GM19324 (cell line): ENCODE results near the gene FAM168A.
A peak's percentile ranks its signal among the peaks of the same experiment; 100 is the strongest.

ENCODE experiments used
- ATAC-seq: cut with Tn5 transposase; IDR thresholded peaks from one replicate; pipeline ENCODE4 v1.9.1; 2021; ENCODE audit warnings: mild to moderate bottlenecking, moderate library complexity; ENCODE audit not compliant: unreplicated experiment, low FRiP score

FAM168A gene

GRCh38 chr11:73394416-73395296, 203.3 kb downstream of the FAM168A start:
- ATAC-seq = no peak

DNA sequence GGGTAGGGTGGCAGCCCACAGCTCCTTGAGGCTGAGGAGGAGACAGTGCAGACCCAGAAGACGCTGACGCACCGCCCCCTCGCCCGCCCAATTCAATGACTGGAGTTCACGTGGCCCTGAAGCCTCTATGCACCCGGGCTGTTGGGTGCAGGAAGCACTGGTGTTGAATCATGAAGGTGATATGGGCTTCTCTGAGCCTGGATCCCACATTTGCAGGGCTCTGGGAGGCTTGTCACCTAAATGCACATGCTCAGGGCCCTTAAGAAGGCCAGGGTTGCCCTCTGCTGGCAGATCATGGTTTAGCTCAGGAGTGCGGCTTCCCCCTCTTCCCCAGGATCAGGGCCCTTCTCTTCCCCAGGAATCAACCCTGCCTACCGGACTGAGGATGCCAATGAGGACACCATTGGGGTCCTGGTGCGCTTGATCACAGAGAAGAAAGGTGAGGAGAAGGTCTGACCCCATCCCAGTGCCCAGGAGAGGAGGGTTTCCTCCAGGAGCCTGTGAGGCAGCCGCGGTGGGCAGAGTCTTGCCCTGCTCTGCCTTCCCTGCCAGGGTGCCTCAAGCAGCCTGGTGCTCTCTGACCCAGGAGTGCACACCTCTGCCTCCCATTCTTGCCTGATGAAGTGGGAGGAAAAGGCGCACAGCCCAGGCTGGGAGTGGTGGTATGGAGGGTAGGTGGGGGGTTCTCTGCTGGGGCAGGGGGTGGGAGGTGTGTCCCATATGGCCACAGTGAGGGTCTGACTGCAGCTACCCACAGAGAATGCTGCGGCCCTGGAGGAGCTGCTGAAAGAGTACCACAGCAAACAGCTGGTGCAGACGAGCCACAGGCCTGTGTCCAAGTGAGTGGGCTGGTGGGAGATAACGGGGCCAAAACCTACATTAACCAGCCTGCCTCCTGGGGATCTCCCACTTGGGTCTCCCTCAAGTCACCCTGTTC, 204.2 kb downstream of the FAM168A start:
- no peak for ATAC-seq

DNA sequence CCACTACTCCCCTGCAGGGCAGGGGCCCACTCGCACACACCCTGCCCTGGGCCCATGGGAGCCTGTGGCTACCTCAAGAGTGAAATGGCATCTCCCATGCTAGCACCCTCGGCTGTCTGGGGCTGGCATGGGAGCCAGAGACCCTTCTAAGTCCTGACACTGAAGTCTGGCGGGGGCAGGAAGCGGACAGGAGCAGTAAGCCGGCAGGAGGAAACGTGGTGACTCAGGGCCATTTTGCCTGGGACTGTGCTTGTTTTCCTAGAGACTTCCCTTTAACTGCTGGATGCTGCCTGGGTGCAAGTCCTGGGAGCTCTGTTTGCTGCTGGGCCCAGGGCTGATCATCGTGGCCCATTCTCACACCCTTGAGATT, 204.9 kb downstream of the FAM168A start:
- ATAC-seq = no peak

GRCh38 chr11:73392108-73393010, 205.6 kb downstream of the FAM168A start:
- no peak for ATAC-seq

- no peak for ATAC-seq
Observed at GRCh38 chr11:73391665-73392064, 206.2 kb downstream of the FAM168A start.

DNA sequence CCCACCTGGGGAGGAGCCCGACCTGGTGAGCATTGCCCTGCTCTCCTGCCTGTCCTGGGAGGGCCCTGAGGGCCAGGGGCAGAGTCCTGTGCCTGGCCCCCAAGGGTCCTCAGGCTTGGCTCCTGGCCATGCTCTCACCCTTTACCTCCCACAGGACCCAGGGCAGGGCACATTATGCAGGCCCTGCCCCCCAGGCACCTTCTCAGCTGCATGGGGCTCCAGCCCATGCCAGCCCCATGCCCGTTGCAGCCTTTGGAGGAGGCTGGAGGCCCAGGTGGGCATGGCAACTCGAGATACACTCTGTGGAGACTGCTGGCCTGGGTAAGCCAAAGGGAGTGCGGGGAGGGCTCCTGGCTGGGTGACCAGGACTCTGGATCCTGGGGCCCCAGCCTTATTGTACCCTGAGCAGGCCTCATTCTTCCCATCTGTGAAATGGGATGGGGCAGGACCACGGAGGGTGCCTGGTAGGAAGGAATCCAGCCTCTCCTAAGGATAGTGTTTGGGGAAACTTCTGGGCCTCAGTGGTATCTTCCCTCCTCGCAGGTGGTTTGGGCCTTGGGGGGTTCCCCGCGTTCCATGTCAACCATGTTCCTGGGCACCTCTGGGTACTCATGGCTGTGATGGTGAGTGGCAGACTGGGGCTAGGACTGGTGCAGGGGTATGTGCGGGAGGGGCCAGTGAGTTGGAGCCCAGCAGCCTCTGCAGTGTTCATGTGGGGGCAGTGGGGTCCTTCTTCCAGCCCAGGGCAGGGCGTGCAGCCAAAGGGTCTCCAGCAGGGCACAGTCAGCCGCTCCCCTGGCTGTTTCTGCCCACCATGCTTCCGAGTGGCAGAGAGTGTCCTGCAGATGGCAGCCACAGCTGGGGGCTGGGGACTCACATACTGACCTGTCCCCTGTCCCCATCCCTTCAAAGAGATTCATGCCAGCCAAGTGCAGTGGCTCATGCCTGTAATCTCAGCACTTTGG, 207.0 kb downstream of the FAM168A start:
- no peak for ATAC-seq

- ATAC-seq = no peak
Observed at GRCh38 chr11:73389916-73390315, 208.0 kb downstream of the FAM168A start.

DNA sequence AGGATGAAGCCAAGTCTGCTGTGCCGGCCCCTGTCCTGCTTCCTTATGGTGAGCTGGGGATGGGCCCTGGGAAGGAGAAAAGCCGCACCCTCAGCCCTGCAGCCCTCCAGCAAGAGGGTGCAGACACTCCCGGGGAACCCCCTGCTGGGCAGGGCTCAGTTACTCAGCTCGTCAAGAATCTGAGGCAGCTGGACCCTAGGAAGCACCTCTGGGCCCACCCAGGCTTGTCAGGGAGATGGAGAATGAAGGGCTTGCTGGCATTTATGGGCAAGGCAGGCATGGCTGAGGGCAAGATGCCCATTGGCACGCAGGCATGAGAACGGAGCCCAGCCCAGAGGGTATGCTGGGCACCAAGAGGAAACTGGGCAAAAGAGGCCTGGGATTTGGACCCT, 208.8 kb downstream of the FAM168A start:
- no peak for ATAC-seq

DNA sequence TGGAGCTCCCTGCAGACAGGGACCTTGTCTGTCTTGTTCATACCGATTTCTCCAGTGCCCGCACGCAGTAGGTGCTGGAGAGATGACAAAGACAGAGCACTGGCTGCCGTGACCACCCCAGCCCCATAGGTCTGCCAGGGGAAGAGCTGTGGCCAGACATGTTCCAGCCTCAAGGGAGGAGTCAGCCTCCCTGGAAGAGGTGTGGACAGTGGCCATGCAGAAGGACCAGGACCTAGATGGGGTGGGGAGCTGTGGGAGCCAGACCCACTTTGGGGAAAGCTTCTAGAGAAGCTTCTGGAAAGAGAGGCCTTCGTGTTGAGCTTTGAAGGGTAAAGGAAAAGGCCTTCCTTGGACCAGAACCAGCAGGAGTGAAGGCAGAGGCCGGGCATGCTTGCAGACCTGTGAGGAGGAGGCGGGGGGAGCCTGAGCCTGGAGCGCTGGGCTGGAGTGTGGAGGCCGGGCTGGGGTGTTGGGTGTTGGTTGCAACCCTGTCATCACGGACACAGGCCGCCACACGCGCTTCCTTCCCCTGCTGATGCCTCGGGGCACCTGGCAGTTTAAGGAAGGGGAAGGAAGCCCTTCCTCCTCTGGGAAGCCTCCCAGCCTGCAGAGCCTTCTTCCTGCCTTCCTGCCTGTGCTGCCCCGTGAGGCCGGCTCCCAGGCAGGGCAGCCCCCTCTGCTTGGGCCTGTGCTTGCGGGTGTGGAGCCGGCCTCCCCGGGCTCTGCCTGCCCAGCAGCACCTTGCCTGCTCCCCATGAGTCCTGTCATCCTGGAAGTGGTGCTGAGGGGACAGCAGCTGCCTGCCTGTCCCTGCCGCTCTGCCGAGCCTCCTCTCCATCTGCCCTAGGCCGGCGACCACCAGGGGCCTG, 209.4 kb downstream of the FAM168A start:
- ATAC-seq = no peak

GRCh38 chr11:73387594-73388264, 210.2 kb downstream of the FAM168A start:
- ATAC-seq = no peak

DNA sequence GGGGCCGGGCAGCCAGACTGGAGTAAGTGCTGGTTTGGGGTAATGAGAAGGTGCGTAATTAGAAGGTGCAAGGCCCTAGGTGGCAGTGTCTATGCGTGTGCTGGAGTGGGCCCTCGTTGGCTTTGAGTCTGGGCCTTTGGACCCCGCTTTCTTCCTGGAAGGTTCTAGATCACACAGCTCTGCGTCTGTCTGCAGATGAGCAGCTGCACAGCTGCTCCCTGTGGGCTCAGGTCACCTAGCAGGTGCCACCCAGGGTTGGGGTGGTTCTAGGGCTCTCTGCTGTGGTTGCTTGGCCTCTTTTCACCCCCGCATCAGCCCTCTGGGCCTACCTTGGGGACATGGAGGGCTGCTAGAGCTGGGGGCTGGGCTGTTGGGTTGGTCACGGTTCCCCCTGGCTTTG, 211.4 kb downstream of the FAM168A start:
- no peak for ATAC-seq

- no peak for ATAC-seq
Observed at GRCh38 chr11:73386016-73386415, 211.9 kb downstream of the FAM168A start.

DNA sequence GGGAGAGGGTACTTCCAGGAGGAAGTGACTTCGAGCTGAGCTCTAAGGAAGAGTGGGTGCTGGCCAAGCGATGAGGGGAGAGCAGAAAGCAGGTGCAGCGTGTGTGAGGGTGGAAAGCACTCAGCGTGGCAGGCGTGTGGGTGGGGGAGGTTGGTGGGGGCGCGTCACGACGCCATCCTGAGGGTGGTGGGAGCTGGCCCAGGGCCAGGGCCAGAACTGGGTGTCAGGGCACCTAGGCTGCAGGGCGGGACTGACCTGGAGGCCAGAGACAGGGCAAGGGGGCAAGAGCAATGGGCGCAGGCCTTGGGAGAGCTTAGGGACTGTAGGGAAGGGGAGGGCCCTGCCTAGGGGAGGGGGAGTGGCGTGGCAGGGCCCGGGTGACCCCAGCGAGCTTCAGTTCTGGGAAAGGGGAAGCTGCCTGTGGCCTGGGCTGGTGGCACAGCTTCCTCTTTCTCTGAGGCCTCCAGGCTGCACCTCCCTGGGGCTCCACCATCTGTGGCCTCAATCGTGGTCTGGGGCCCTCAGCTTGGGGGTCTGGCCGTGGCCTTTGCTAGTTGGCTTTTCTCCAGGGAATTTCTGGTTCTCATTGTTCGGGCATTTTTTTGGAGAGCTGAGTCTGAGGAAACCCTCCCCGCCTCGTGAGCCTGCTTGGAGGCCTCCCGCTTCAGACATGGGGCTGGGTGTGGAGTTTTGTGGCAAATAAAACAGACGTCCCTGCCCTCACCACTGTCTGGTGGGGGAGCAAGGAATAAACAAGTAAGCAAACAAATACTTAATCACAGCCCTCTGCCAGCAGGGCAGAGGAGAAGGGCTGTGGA, 212.8 kb downstream of the FAM168A start:
- peak; percentile 59 for ATAC-seq

- ATAC-seq = no peak
Observed at GRCh38 chr11:73384531-73384871, 213.4 kb downstream of the FAM168A start.

GRCh38 chr11:73384125-73384441, 213.8 kb downstream of the FAM168A start:
- ATAC-seq = no peak

DNA sequence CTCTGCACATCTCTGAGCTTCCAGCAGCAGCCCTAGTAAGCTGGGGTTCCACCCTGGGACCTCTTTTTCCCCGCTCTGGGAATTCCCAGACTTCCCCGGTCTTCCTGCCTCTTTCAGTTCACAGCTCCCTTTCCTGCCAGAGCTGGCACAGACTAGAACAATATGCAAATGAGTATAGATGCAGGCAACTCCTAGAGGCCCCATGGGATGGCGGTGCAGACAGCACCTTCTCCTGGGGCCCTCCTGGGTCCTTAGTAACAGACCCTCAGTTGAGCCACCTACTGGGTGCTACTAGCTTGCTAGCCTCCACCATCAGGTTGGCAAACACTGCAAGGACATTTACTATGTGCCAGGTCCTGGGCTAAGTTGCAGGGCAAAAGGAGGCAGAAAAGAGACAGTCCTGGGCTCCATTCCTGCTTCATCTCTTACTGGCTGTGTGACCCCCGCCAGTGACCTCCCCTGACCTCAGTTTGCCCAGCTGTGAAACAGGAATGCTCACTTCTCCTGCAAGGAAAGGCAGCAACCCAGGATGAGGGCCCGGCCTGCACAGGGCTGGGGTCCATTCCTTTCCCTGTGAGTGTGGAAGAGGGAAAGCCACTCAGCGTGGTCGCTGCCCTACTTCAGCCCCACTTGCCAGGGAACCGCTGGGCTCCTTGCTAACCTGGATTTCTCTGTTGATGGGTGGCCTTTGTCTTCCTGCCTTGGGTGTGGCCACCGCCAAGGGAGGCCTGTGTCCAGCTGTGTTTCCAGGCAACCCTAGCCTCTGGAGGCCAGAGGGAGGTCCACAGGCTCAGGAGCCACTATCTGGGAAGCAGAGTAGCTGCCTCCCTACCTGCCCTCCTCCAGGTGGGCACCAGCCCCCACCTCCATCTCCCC, 214.4 kb downstream of the FAM168A start:
- no peak for ATAC-seq
